Measurements from ENCODE around the gene UBAP1. TPM values are rescaled to one million over a fixed set of nuclear protein-coding genes. Genes with fewer than 3 reads are reported as not detected.
A peak's percentile ranks its signal among the peaks of the same experiment; 100 is the strongest.

The UBAP1 gene
- total RNA-seq, 4 donors from 2014 or later: 69.5 to 162 (median 90.8) TPM

GRCh38 chr9:34177593-34178435, 1.0 kb upstream of the UBAP1 start:
- in situ Hi-C loops (cut with MboI; ENCODE audit: low sequenced_read_pairs in 4 of 4) (no loop called here), intact Hi-C loops (cut with DNase I; ENCODE audit: low total_unique reads) (loop anchor here (5.0 to 10.0 kb wide), 3 partner anchors 51 to 154 kb away; partner anchors contain the start of genes DCAF12 and UBAP2)
- no peaks in the 10 kb centered on the region for H3K9me3 ChIP-seq
- H3K4me3 ChIP-seq: peak overlapping the region; percentile 73 to 98 (median 90)
- H3K36me3 ChIP-seq: no peaks in the 10 kb centered on the region
- H3K27ac ChIP-seq: peak overlapping the region; percentile 93 to 99 (median 96)
- peaks cover 9 to 17% of the 10 kb centered on the region in 2 donors for H3K4me1 ChIP-seq
- ATAC-seq: no peak
- TF ChIP-seq CTCF (IDR thresholded peaks at IDR 0.05 in 4 of 5, conservative IDR thresholded peaks at IDR 0.05 in 1 of 5) (no peak), POLR2A (IDR thresholded peaks at IDR 0.05) (no peak)
- no peaks in the 10 kb centered on the region for H3K27me3 ChIP-seq
- no peak for DNase-seq

- peak overlapping the region; percentile 73 to 98 (median 90) for H3K4me3 ChIP-seq
- H3K27me3 ChIP-seq: no peaks in the 10 kb centered on the region
- H3K27ac ChIP-seq: peak overlapping the region; percentile 93 to 99 (median 96)
- no peaks in the 10 kb centered on the region for H3K9me3 ChIP-seq
- TF ChIP-seq CTCF (IDR thresholded peaks at IDR 0.05 in 4 of 5, conservative IDR thresholded peaks at IDR 0.05 in 1 of 5) (no peak), POLR2A (IDR thresholded peaks at IDR 0.05) (no peak)
- no peaks in the 10 kb centered on the region for H3K36me3 ChIP-seq
- in situ Hi-C loops (cut with MboI; ENCODE audit: low sequenced_read_pairs in 4 of 4) (loop anchor here in 1 of 4 donors (10.0 kb wide), 1 partner anchor 55 kb away; the partner anchor contains the start of gene DCAF12), intact Hi-C loops (cut with DNase I; ENCODE audit: low total_unique reads) (loop anchor here (1.0 to 10.0 kb wide), 5 partner anchors 52 to 295 kb away; partner anchors contain the start of genes DCAF12 and UBAP2)
- peaks cover 9 to 17% of the 10 kb centered on the region in 2 donors for H3K4me1 ChIP-seq
- ATAC-seq (peak; percentile 53 to 59), DNase-seq (no peak)
Measured at GRCh38 chr9:34179213-34180136, 632 bp downstream of the UBAP1 start.

GRCh38 chr9:34185778-34186551, 7.1 kb downstream of the UBAP1 start:
- no peaks in the 10 kb centered on the region for H3K36me3 ChIP-seq
- ATAC-seq (peak; percentile 95), DNase-seq (peak; percentile 46 to 69)
- H3K27me3 ChIP-seq: no peaks in the 10 kb centered on the region
- intact Hi-C loops (cut with DNase I; ENCODE audit: low total_unique reads) (loop anchor here (10.0 kb wide), 1 partner anchor 301 kb away; no protein-coding TSS in a partner anchor), in situ Hi-C loops (cut with MboI; ENCODE audit: low sequenced_read_pairs in 4 of 4) (loop anchor here in 2 of 4 donors (5.0 to 10.0 kb wide), 2 partner anchors 61 kb away; partner anchors contain the start of gene DCAF12 (in 1 of the 2))
- H3K4me3 ChIP-seq: peak overlapping the region in 2 of 4 donors; percentile 6 to 17
- H3K4me1 ChIP-seq: peaks cover 49 to 50% of the 10 kb centered on the region in 2 donors
- no peaks in the 10 kb centered on the region for H3K9me3 ChIP-seq
- TF ChIP-seq POLR2A (IDR thresholded peaks at IDR 0.05) (peak in 1 of 2 donors; percentile 26), CTCF (IDR thresholded peaks at IDR 0.05 in 4 of 5, conservative IDR thresholded peaks at IDR 0.05 in 1 of 5) (no peak)
- H3K27ac ChIP-seq: peak overlapping the region; percentile 71 to 99 (median 90)

- H3K27ac ChIP-seq: peak overlapping the region in 3 of 4 donors; percentile 71 to 99 (median 97)
- no peak for ATAC-seq
- in situ Hi-C loops (cut with MboI; ENCODE audit: low sequenced_read_pairs in 4 of 4) (loop anchor here in 2 of 4 donors (5.0 to 10.0 kb wide), 2 partner anchors 59 to 63 kb away; partner anchors contain the start of gene DCAF12 (in 1 of the 2)), intact Hi-C loops (cut with DNase I; ENCODE audit: low total_unique reads) (loop anchor here (1.0 to 10.0 kb wide), 2 partner anchors 55 to 303 kb away; no protein-coding TSS in a partner anchor)
- H3K4me1 ChIP-seq: peaks cover 60 to 66% of the 10 kb centered on the region in 2 donors
- no peaks in the 10 kb centered on the region for H3K27me3 ChIP-seq
- no peaks in the 10 kb centered on the region for H3K36me3 ChIP-seq
- no peaks in the 10 kb centered on the region for H3K9me3 ChIP-seq
- TF ChIP-seq CTCF (IDR thresholded peaks at IDR 0.05 in 4 of 5, conservative IDR thresholded peaks at IDR 0.05 in 1 of 5): no peak
- TF ChIP-seq POLR2A (IDR thresholded peaks at IDR 0.05): no peak
- H3K4me3 ChIP-seq: no peak overlapping the region
- DNase-seq: no peak
Measured at GRCh38 chr9:34187891-34188240, 9.0 kb downstream of the UBAP1 start.

All from gastrocnemius medialis (tissue), 4 donors.